SU-DHL-6 (cell line): ENCODE measurements around the gene KRT16.

ENCODE experiments used
- H2AFZ ChIP-seq: fragments of 200-600 bp; sonication (generic); 2 replicates; pipeline ENCODE4 v1.6.1; 2014; ENCODE audit warnings: low read depth, mild to moderate bottlenecking, moderate library complexity, mixed read lengths, antibody characterized with exemption, low read length; ENCODE audit not compliant: severe bottlenecking
- H3F3A ChIP-seq: fragments of 200-600 bp; shearing (Covaris generic); 2 replicates; pipeline ENCODE4 v1.6.0; 2016; ENCODE audit warnings: antibody characterized with exemption, mild to moderate bottlenecking; ENCODE audit not compliant: insufficient read depth
- H3K27ac ChIP-seq: fragments of 200-600 bp; sonication (generic); 2 replicates; pipeline ENCODE4 v1.5.1; 2016; ENCODE audit warnings: low read depth, mild to moderate bottlenecking, low read length, moderate library complexity, mixed read lengths
- H3K27me3 ChIP-seq: fragments of 200-600 bp; sonication (generic), shearing (Covaris generic); 2 replicates; pipeline ENCODE4 v1.6.0; 2014; ENCODE audit warnings: mild to moderate bottlenecking, low read length
- H3K36me3 ChIP-seq: fragments of 200-600 bp; sonication (generic); 2 replicates; pipeline ENCODE4 v1.6.1; 2014; ENCODE audit warnings: mild to moderate bottlenecking, low read length, mixed read lengths
- H3K4me2 ChIP-seq: fragments of 300-600, 200-600 bp; shearing (Covaris generic), sonication (generic); 2 replicates; pipeline ENCODE4 v1.6.0; 2014; ENCODE audit warnings: low read length, low read depth, mild to moderate bottlenecking; ENCODE audit not compliant: poor library complexity, severe bottlenecking
- H3K4me3 ChIP-seq: fragments of 200-600 bp; sonication (generic); 2 replicates; pipeline ENCODE4 v1.5.1; 2014; ENCODE audit warnings: antibody characterized with exemption, low read length, mild to moderate bottlenecking, mixed read lengths; ENCODE audit not compliant: insufficient read depth, poor library complexity, severe bottlenecking
- H3K79me2 ChIP-seq: fragments of 200-600 bp; sonication (generic); 2 replicates; pipeline ENCODE4 v1.6.1; 2014; ENCODE audit warnings: mild to moderate bottlenecking, low read length, moderate library complexity; ENCODE audit not compliant: insufficient read depth
- H3K9ac ChIP-seq: fragments of 200-600 bp; sonication (generic); 2 replicates; pipeline ENCODE4 v1.7.0; 2014; ENCODE audit warnings: mild to moderate bottlenecking, low read length
- H3K9me2 ChIP-seq: fragments of 200-600 bp; sonication (generic); replicated peaks from 2 replicates; pipeline ENCODE4 v1.6.1; 2014; ENCODE audit warnings: low read length; ENCODE audit not compliant: insufficient read depth
- H3K9me3 ChIP-seq: fragments of 200-600 bp; sonication (generic); 2 replicates; pipeline ENCODE4 v1.6.1; 2014; ENCODE audit warnings: low read length, mixed read lengths; ENCODE audit not compliant: insufficient read depth
- H4K20me1 ChIP-seq: fragments of 200-600 bp; sonication (generic); 2 replicates; pipeline ENCODE4 v1.6.1; 2014; ENCODE audit warnings: low read depth, mild to moderate bottlenecking, antibody characterized with exemption, low read length, moderate library complexity, mixed read lengths
- CTCF ChIP-seq: fragments of 200-600 bp; sonication (generic); IDR thresholded peaks from one replicate; pipeline ENCODE4 v1.5.1; 2017; ENCODE audit warnings: antibody characterized with exemption, mild to moderate bottlenecking, low read length, moderate library complexity; ENCODE audit not compliant: insufficient read depth, poor library complexity, severe bottlenecking
- EZH2phosphoT487 ChIP-seq: fragments of 200-600 bp; sonication (generic), shearing (Covaris generic); conservative IDR thresholded peaks from 2 replicates; pipeline ENCODE4 v1.6.1; 2018; ENCODE audit warnings: mild to moderate bottlenecking, antibody characterized with exemption, low read length, moderate library complexity, mixed read lengths

KRT16 gene

GRCh38 chr17:41633556-41634199 is 21.1 kb upstream of the KRT16 start:
- no peak overlapping the region for H3K9ac ChIP-seq
- no peaks in the 10 kb centered on the region for H3K79me2 ChIP-seq
- H3K9me3 ChIP-seq = no peaks in the 10 kb centered on the region; the same call in 1 of the 2 replicates
- no peaks in the 10 kb centered on the region for H3F3A ChIP-seq
- H3K4me2 ChIP-seq = no peak overlapping the region
- no peak for TF ChIP-seq CTCF
- no peaks in the 10 kb centered on the region for H3K27me3 ChIP-seq
- no peaks in the 10 kb centered on the region for H4K20me1 ChIP-seq
- no peak overlapping the region for H2AFZ ChIP-seq
- H3K4me3 ChIP-seq = no peak overlapping the region
- no peak overlapping the region for H3K27ac ChIP-seq
- no peaks in the 10 kb centered on the region for H3K36me3 ChIP-seq
- H3K9me2 ChIP-seq = no peaks in the 10 kb centered on the region

- Histone ChIP-seq H3K4me2 (no peak overlapping the region), H3K9me2 (no peaks in the 10 kb centered on the region), H3K36me3 (no peaks in the 10 kb centered on the region), H3K9me3 (no peaks in the 10 kb centered on the region; the same call in 1 of the 2 replicates), H3K27me3 (no peaks in the 10 kb centered on the region), H2AFZ (no peak overlapping the region), H3F3A (no peaks in the 10 kb centered on the region), H3K4me3 (no peak overlapping the region), H4K20me1 (no peaks in the 10 kb centered on the region), H3K9ac (no peak overlapping the region), H3K27ac (no peak overlapping the region), H3K79me2 (no peaks in the 10 kb centered on the region)
- TF ChIP-seq CTCF (no peak), EZH2phosphoT487 (no peak)
Measured at GRCh38 chr17:41632482-41633105, 20.0 kb upstream of the KRT16 start.

- Histone ChIP-seq H3K9ac (no peak overlapping the region), H3K4me3 (no peak overlapping the region), H3K79me2 (no peaks in the 10 kb centered on the region), H4K20me1 (no peaks in the 10 kb centered on the region), H3K9me3 (no peaks in the 10 kb centered on the region; the same call in 1 of the 2 replicates), H3K27ac (no peak overlapping the region), H3K9me2 (no peaks in the 10 kb centered on the region), H3K4me2 (no peak overlapping the region), H3K27me3 (no peaks in the 10 kb centered on the region), H2AFZ (no peak overlapping the region), H3K36me3 (no peaks in the 10 kb centered on the region), H3F3A (no peaks in the 10 kb centered on the region)
- no peak for TF ChIP-seq EZH2phosphoT487
- no peak for TF ChIP-seq CTCF
Measured at GRCh38 chr17:41631898-41632285, 19.3 kb upstream of the KRT16 start.
